Esophagus muscularis mucosa (tissue), 4 donors: Measurements from ENCODE around the gene RPL13.

ENCODE experiments used
- EP300 ChIP-seq: sonication (generic); formaldehyde crosslinking; IDR thresholded peaks from one replicate; pipeline ENCODE4 v1.6.1; 2017; ENCODE audit warnings: antibody characterized with exemption
- POLR2A ChIP-seq: fragments of 450-650 bp; IDR thresholded peaks from one replicate; pipeline ENCODE4 v1.6.1; 2017; ENCODE audit warnings: antibody characterized with exemption, moderate library complexity, mild to moderate bottlenecking, low read depth
- TF ChIP-seq, protein P1 (sequence below), 3 experiments: fragments of 200-600 bp in 2 of 3; fragments of 450-650 bp in 1 of 3; sonication (generic) in 2 of 3; IDR thresholded peaks; one replicate each; pipeline ENCODE4 v1.5.1; 2017 to 2019; ENCODE audit warnings: antibody characterized with exemption in 3 of 3, mild to moderate bottlenecking in 2 of 3, moderate library complexity in 1 of 3

DNA sequence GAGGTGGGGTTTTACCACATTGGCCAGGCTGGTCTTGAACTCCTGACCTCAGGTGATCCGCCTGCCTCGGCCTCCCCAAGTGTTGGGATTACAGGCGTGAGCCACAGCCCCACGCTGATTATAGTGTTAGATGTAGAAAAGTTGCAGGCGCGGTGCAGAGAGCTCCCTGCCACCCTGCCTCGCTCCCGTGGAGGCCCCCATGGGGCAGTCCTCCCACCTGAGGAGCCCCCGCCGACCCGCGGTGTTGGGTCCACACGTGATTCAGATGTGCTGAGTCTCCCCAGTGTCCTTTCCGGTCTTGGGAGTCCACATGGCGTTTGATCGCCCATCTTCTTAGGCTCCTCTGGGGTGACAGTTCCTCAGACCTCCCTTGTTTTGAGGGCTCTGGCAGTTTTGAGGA is 5.2 kb upstream of the RPL13 start:
- TF ChIP-seq, protein P1, sequence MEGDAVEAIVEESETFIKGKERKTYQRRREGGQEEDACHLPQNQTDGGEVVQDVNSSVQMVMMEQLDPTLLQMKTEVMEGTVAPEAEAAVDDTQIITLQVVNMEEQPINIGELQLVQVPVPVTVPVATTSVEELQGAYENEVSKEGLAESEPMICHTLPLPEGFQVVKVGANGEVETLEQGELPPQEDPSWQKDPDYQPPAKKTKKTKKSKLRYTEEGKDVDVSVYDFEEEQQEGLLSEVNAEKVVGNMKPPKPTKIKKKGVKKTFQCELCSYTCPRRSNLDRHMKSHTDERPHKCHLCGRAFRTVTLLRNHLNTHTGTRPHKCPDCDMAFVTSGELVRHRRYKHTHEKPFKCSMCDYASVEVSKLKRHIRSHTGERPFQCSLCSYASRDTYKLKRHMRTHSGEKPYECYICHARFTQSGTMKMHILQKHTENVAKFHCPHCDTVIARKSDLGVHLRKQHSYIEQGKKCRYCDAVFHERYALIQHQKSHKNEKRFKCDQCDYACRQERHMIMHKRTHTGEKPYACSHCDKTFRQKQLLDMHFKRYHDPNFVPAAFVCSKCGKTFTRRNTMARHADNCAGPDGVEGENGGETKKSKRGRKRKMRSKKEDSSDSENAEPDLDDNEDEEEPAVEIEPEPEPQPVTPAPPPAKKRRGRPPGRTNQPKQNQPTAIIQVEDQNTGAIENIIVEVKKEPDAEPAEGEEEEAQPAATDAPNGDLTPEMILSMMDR (IDR thresholded peaks at IDR 0.05) = no peak
- TF ChIP-seq POLR2A (no peak), EP300 (no peak)
